PFSK-1 (cell line): ENCODE measurements around the gene ENAM. TPM values are rescaled to one million over a fixed set of nuclear protein-coding genes. Genes with fewer than 3 reads are reported as not detected.

Source experiments
- FOXP2 ChIP-seq: optimal IDR thresholded peaks from 2 replicates; pipeline ENCODE3; 2011; ENCODE audit warnings: borderline replicate concordance, control low read depth, inconsistent platforms; ENCODE audit not compliant: insufficient read depth; ENCODE audit errors: extremely low read length, extremely low read depth
- POLR2AphosphoS5 ChIP-seq: IDR thresholded peaks from 2 replicates; pipeline ENCODE4 v1.6.1; 2012; ENCODE audit warnings: low read depth, mild to moderate bottlenecking, control low read depth, low read length, moderate library complexity
- SIN3A ChIP-seq: IDR thresholded peaks from 2 replicates; pipeline ENCODE4 v1.6.1; 2012; ENCODE audit warnings: mild to moderate bottlenecking, low read length, moderate library complexity, borderline replicate concordance; ENCODE audit not compliant: insufficient read depth
- TAF1 ChIP-seq: IDR thresholded peaks from 2 replicates; pipeline ENCODE4 v1.6.1; 2012; ENCODE audit warnings: low read length, control low read depth, borderline replicate concordance; ENCODE audit not compliant: insufficient read depth
- polyA plus RNA-seq: library from polyadenylated mRNA; unstranded; fragments of >200 nt; gene quantifications from one replicate; pipeline ENCODE4 v1.2.1, GENCODE V29; 2012; ENCODE audit warnings: low read depth, missing spikeins; ENCODE audit not compliant: insufficient read length
- TF ChIP-seq, protein P1 (sequence below), 2 experiments: IDR thresholded peaks; 2 replicates each; pipeline versions ENCODE4 v1.6.1 to v1.8.0; 2011 to 2012; ENCODE audit warnings: low read depth in 2 of 2, low read length in 2 of 2, control low read depth in 1 of 2, inconsistent platforms in 1 of 2, mild to moderate bottlenecking in 1 of 2, moderate library complexity in 1 of 2; ENCODE audit not compliant: insufficient read depth in 1 of 2

Gene ENAM
- polyA plus RNA-seq = not detected

DNA sequence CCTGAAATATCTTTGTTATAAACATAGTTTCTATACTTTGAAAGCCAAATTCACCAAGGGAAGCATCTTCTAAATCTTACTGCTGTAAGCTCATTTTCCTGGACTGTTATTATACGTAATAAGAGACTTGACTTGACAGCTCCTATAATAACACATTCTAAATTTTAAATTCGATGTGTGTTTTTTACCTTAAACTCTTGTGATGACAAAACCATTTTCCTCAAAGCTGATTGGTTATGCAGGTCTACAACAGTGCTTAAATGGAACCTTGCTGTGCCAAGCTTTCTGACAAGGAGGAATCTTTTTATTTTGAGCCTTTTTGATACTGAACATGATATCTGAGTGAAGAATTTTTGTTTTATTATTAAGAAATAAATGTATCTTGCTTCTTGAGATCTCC, at the start of gene ENAM:
TSS of gene ENAM (plus strand) at position 301 of the 400 bp plus-strand sequence. CDS start 757 bp downstream, outside the sequence.
- TF ChIP-seq POLR2AphosphoS5 (no peak), FOXP2 (no peak), TAF1 (no peak), SIN3A (no peak)
- TF ChIP-seq, protein P1, sequence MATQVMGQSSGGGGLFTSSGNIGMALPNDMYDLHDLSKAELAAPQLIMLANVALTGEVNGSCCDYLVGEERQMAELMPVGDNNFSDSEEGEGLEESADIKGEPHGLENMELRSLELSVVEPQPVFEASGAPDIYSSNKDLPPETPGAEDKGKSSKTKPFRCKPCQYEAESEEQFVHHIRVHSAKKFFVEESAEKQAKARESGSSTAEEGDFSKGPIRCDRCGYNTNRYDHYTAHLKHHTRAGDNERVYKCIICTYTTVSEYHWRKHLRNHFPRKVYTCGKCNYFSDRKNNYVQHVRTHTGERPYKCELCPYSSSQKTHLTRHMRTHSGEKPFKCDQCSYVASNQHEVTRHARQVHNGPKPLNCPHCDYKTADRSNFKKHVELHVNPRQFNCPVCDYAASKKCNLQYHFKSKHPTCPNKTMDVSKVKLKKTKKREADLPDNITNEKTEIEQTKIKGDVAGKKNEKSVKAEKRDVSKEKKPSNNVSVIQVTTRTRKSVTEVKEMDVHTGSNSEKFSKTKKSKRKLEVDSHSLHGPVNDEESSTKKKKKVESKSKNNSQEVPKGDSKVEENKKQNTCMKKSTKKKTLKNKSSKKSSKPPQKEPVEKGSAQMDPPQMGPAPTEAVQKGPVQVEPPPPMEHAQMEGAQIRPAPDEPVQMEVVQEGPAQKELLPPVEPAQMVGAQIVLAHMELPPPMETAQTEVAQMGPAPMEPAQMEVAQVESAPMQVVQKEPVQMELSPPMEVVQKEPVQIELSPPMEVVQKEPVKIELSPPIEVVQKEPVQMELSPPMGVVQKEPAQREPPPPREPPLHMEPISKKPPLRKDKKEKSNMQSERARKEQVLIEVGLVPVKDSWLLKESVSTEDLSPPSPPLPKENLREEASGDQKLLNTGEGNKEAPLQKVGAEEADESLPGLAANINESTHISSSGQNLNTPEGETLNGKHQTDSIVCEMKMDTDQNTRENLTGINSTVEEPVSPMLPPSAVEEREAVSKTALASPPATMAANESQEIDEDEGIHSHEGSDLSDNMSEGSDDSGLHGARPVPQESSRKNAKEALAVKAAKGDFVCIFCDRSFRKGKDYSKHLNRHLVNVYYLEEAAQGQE (IDR thresholded peaks at IDR 0.05; ENCODE audit: insufficient read depth in 1 of 2, low read depth in 2 of 2, low read length in 2 of 2) = no peak

DNA sequence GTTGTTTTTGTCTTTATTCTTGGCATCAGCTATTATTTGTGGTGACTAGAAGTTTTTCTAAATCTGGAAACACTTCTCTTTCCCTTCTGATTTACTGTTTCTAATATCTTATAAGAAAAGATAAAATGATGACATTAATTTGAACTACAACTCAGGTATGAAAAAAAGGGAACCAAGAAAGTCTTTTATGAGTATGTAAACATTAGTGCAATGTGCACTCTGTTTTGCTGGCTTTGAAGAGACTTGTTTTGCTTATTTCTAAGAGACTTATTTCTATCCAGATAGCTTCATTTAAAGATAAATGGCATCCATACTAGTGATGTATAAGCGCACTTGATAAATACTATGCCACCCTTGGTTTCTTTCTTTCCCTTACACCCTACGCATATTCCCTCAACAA, 46.6 kb upstream of the ENAM start:
- TF ChIP-seq POLR2AphosphoS5 (no peak), SIN3A (no peak), TAF1 (no peak), FOXP2 (no peak)
- TF ChIP-seq, protein P1 (IDR thresholded peaks at IDR 0.05; ENCODE audit: insufficient read depth in 1 of 2, low read depth in 2 of 2, low read length in 2 of 2) = no peak

GRCh38 chr4:70583952-70584834, 44.4 kb upstream of the ENAM start:
- TF ChIP-seq POLR2AphosphoS5 = no peak
- TF ChIP-seq TAF1 = no peak
- TF ChIP-seq, protein P1 (IDR thresholded peaks at IDR 0.05; ENCODE audit: insufficient read depth in 1 of 2, low read depth in 2 of 2, low read length in 2 of 2) = no peak
- no peak for TF ChIP-seq FOXP2
- no peak for TF ChIP-seq SIN3A

GRCh38 chr4:70586841-70587240, 41.7 kb upstream of the ENAM start:
- TF ChIP-seq TAF1 (no peak), SIN3A (no peak), POLR2AphosphoS5 (no peak), FOXP2 (no peak)
- TF ChIP-seq, protein P1 (IDR thresholded peaks at IDR 0.05; ENCODE audit: insufficient read depth in 1 of 2, low read depth in 2 of 2, low read length in 2 of 2) = no peak
